PC-9 (cell line): ENCODE results near the gene DNAJB6. TPM values are rescaled to one million over a fixed set of nuclear protein-coding genes. Genes with fewer than 3 reads are reported as not detected.

Experiments used
- Bru-seq: library from RNA; stranded (reverse); fragments of 400-500 nt; gene quantifications from one replicate; lab custom pipeline; 2021; lab: Mats Ljungman, UMichigan
- BruChase-seq, 2 experiments: library from RNA; stranded (reverse); fragments of 400-500 nt; gene quantifications; one replicate each; lab custom pipeline; 2021; lab: Mats Ljungman, UMichigan
- BruUV-seq: library from RNA; stranded (reverse); fragments of 400-500 nt; replicated peaks from 2 replicates; lab custom pipeline; 2021; lab: Mats Ljungman, UMichigan
- CTCF ChIA-PET: fragments of 300-600 bp; sonication (Branson Sonifier 250); formaldehyde crosslinking; loops from one replicate; lab custom pipeline; 2022; ENCODE audit warnings: antibody characterized with exemption; lab: Charles Lee
- POLR2A ChIA-PET: fragments of 300-600 bp; sonication (Branson Sonifier 250); formaldehyde crosslinking; loops from one replicate; lab custom pipeline; 2022; ENCODE audit warnings: antibody characterized with exemption; ENCODE audit not compliant: unreplicated experiment; lab: Charles Lee
- DNase-seq, 2 experiments: peaks; one replicate each; pipeline versions ENCODE4 v3.0.0 to v3.0.0-alpha.2; 2015 to 2022; ENCODE audit warnings: mixed read lengths in 1 of 2
- H2AFZ ChIP-seq: fragments of 200-600 bp; sonication (generic); 2 replicates; pipeline ENCODE4 v1.8.1; 2017; ENCODE audit warnings: antibody characterized with exemption
- H3F3A ChIP-seq: fragments of 200-600 bp; sonication (generic); 2 replicates; pipeline ENCODE4 v1.8.1; 2017; ENCODE audit warnings: antibody characterized with exemption, mild to moderate bottlenecking, low read depth; ENCODE audit not compliant: insufficient read depth
- H3K27ac ChIP-seq: fragments of 200-600 bp; sonication (generic); 2 replicates; pipeline ENCODE4 v1.6.1; 2016; ENCODE audit warnings: mixed run types
- H3K27me3 ChIP-seq: fragments of 200-600 bp; sonication (generic); 2 replicates; pipeline ENCODE4 v1.6.1; 2016; ENCODE audit warnings: low read depth, mixed run types; ENCODE audit not compliant: insufficient read depth
- H3K36me3 ChIP-seq: fragments of 200-600 bp; sonication (generic); 2 replicates; pipeline ENCODE4 v1.6.1; 2016; ENCODE audit warnings: low read depth, mixed run types
- H3K4me1 ChIP-seq: fragments of 200-600 bp; sonication (generic); replicated peaks from 2 replicates; pipeline ENCODE4 v1.6.1; 2016; ENCODE audit warnings: mixed run types; ENCODE audit not compliant: insufficient read depth
- H3K4me2 ChIP-seq: fragments of 200-600 bp; sonication (generic); 2 replicates; pipeline ENCODE4 v1.6.1; 2017; ENCODE audit warnings: mixed run types
- H3K4me3 ChIP-seq: fragments of 200-600 bp; sonication (generic); 2 replicates; pipeline ENCODE4 v1.6.1; 2016; ENCODE audit warnings: mixed run types
- H3K79me2 ChIP-seq: fragments of 200-600 bp; sonication (generic); 2 replicates; pipeline ENCODE4 v1.6.1; 2017; ENCODE audit warnings: low read depth, mixed run types
- H3K9me2 ChIP-seq: fragments of 200-600 bp; sonication (generic); 2 replicates; pipeline ENCODE4 v1.8.1; 2017; ENCODE audit warnings: mild to moderate bottlenecking; ENCODE audit not compliant: insufficient read depth
- H3K9me3 ChIP-seq: fragments of 200-600 bp; sonication (generic); 2 replicates; pipeline ENCODE4 v1.8.1; 2016; ENCODE audit warnings: low read depth; ENCODE audit not compliant: insufficient read depth
- H4K20me1 ChIP-seq: fragments of 200-600 bp; sonication (generic); 2 replicates; pipeline ENCODE4 v1.8.1; 2017; ENCODE audit not compliant: insufficient read depth
- EZH2 ChIP-seq: fragments of 200-600 bp; sonication (generic); IDR thresholded peaks from 2 replicates; pipeline ENCODE4 v1.8.0; 2017; ENCODE audit warnings: antibody characterized with exemption, low read depth
- intact Hi-C: fragments of 100-400 bp; cut with micrococcal nuclease; formaldehyde crosslinking; loops from one replicate; pipeline ENCODE4 v1.10.0; 2022; ENCODE audit not compliant: unreplicated experiment
- long read RNA-seq: library from polyadenylated mRNA; stranded (forward); transcript quantifications from one replicate; pipeline ENCODE4 v2.0.0, GENCODE V29; 2022
- total RNA-seq: library from RNA; stranded (reverse); gene quantifications from 2 replicates; pipeline ENCODE4 v1.2.3, GENCODE V29; 2021
- TF ChIP-seq, protein P1 (sequence below): fragments of 200-600 bp; sonication (generic); conservative IDR thresholded peaks from 2 replicates; pipeline ENCODE4 v1.6.1; 2017; ENCODE audit warnings: mixed run types, antibody characterized with exemption, mild to moderate bottlenecking, moderate library complexity

DNAJB6 gene
- total RNA-seq (137 and 182 TPM in 2 replicates), Bru-seq, nascent RNA (percentile 97 among the genes with signal in this experiment), BruChase-seq, experiment 1, labeled RNA remaining after a 2-hour chase (percentile 95 among the genes with signal in this experiment), BruChase-seq, experiment 2, labeled RNA remaining after a 6-hour chase (percentile 92 among the genes with signal in this experiment)
- long read RNA-seq, full-length matches to known transcripts: 507 of 561 reads
- long read RNA-seq, partial matches to known transcripts: 27 of 561 reads
- long read RNA-seq, other reads (novel, unspliced or antisense): 27 of 561 reads

DNA sequence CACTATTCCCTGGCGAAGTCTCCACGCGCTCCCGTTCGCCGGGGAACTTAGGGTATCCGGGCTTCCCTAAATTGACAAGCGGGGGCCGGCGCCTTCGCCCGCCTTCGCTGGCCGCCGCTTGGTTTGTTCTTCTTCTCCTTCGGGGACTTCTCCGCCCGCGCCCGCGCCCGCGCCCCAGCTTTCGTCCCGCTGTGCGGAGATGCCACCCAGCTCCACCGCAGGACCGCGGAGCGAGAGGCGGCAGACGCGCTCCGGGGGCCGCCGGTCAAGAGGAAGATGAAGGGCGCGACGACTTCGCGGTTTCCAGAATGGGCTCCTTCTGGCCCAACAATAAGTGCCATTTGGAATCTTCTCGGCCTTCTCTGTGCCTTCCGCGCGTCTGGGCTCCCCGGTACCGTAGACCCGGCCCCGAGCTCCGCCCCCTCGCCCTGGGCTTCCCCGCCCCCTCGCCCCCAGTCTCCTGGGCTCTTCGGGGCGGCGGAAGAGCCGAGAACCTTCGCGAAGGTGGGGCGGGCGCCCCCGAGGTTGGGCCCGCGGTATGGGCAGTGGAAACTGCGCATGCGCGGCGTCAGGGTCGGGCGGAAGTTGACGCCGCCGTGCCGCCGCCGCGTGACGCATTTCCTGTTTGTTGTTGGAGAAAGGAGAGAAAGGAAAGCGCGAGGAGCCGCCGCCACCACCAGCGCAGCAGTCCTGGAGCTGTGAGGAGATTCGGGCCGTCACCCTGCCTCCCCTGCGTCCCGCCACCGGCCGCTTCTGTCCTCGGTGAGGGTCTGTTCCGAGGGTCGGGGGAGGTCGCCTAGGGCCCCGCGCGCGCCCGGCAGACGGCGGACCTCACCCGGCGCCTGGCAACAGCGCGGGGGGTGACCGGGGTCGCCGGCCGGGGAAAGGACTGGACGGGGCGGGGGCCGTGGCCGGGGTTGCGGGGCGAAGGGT is at the start of gene DNAJB6:
Gene DNAJB6 (plus strand): TSS at position 622 of the 933 bp plus-strand sequence. CDS start 21,569 bp downstream, outside the sequence.
- Histone ChIP-seq H3K36me3 (0 out of 2 replicates have a peak, but pooled peaks cover 4% of the 10 kb centered on the region), H3K4me2 (peak within 1 kb of the TSS; percentile 97), H2AFZ (peak within 1 kb of the TSS; percentile 76), H3K27me3 (no peaks in the 10 kb centered on the region), H3K27ac (peak within 1 kb of the TSS; percentile 66), H3K4me1 (peaks cover 36% of the 10 kb centered on the region), H4K20me1 (peaks cover 43% of the 10 kb centered on the region), H3K9me3 (no peaks in the 10 kb centered on the region), H3K4me3 (peak within 1 kb of the TSS; percentile 90), H3K9me2 (no peaks in the 10 kb centered on the region), H3F3A (peaks cover 53% of the 10 kb centered on the region), H3K79me2 (peaks cover 51% of the 10 kb centered on the region)
- POLR2A ChIA-PET: interaction anchor here (0.6 to 0.7 kb wide), 3 partner anchors 17 to 43 kb away, joined by 3 to 8 read pairs (median 4); no protein-coding TSS in a partner anchor
- CTCF ChIA-PET: no interaction called here
- BruUV-seq: no TSS peak
- intact Hi-C loops: loop anchor here (2.0 to 5.0 kb wide), 2 partner anchors 26 to 34 kb away; no protein-coding TSS in a partner anchor
- peak; percentile 83 to 95 for DNase-seq
- TF ChIP-seq, protein P1, sequence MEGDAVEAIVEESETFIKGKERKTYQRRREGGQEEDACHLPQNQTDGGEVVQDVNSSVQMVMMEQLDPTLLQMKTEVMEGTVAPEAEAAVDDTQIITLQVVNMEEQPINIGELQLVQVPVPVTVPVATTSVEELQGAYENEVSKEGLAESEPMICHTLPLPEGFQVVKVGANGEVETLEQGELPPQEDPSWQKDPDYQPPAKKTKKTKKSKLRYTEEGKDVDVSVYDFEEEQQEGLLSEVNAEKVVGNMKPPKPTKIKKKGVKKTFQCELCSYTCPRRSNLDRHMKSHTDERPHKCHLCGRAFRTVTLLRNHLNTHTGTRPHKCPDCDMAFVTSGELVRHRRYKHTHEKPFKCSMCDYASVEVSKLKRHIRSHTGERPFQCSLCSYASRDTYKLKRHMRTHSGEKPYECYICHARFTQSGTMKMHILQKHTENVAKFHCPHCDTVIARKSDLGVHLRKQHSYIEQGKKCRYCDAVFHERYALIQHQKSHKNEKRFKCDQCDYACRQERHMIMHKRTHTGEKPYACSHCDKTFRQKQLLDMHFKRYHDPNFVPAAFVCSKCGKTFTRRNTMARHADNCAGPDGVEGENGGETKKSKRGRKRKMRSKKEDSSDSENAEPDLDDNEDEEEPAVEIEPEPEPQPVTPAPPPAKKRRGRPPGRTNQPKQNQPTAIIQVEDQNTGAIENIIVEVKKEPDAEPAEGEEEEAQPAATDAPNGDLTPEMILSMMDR: no peak

DNA sequence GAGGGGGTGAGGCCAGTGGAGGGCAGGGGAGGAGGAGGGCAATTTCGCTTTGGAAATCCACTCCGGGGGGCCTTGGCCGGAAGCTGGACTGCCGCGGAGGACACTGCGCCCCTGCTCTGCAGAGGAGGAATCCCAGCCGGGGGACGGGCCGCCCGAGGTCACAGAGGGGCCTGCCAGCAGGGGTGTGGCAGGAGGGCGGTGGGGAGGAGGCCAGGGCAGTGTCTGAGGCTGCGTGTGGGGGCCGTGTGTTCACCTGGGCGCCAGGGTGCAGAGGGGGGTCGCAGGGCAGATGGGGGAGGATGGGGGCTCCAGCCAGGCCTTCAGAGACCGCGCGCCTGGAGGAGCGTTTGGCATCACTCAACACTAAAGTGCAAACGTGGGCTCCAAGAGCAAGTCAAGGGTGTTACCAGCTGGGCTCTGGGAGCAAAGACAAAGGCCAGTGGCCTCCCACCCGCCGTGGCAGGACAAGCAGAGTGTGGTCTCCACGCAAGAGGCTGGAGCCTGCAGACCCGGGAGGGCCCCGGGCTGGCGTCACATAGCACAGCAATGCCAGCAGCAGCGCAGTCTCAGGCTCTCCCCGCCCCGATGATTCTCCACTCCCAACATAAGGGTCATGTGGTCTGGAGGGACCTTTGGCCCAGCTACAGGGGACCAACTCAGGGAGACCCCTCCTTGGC is 45.3 kb upstream of the DNAJB6 start:
- no peak for DNase-seq
- H2AFZ ChIP-seq: no peak overlapping the region
- POLR2A ChIA-PET: no interaction called here

More for the DNA sequence above, 45.3 kb upstream of the DNAJB6 start:
- Histone ChIP-seq H3K9me2 (no peaks in the 10 kb centered on the region), H3F3A (peaks cover 43% of the 10 kb centered on the region), H3K4me2 (no peak overlapping the region; the same call in 1 of the 2 replicates), H3K4me3 (no peak overlapping the region), H3K27me3 (no peaks in the 10 kb centered on the region), H3K27ac (peak overlapping the region; percentile 52; the same call in 1 of the 2 replicates), H3K9me3 (no peaks in the 10 kb centered on the region), H3K36me3 (no peaks in the 10 kb centered on the region), H3K4me1 (peaks cover 53% of the 10 kb centered on the region), H4K20me1 (no peaks in the 10 kb centered on the region), H3K79me2 (no peaks in the 10 kb centered on the region)
- intact Hi-C loops: no loop called here
- BruUV-seq: no TSS peak
- CTCF ChIA-PET: no interaction called here
- TF ChIP-seq EZH2: no peak
- TF ChIP-seq, protein P1: no peak
